Measurements from ENCODE around the gene TSPYL1. TPM values are rescaled to one million over a fixed set of nuclear protein-coding genes. Genes with fewer than 3 reads are reported as not detected.

The TSPYL1 gene
- 10 to 100 TPM; 82.9 to 94.3 TPM for total RNA-seq

DNA sequence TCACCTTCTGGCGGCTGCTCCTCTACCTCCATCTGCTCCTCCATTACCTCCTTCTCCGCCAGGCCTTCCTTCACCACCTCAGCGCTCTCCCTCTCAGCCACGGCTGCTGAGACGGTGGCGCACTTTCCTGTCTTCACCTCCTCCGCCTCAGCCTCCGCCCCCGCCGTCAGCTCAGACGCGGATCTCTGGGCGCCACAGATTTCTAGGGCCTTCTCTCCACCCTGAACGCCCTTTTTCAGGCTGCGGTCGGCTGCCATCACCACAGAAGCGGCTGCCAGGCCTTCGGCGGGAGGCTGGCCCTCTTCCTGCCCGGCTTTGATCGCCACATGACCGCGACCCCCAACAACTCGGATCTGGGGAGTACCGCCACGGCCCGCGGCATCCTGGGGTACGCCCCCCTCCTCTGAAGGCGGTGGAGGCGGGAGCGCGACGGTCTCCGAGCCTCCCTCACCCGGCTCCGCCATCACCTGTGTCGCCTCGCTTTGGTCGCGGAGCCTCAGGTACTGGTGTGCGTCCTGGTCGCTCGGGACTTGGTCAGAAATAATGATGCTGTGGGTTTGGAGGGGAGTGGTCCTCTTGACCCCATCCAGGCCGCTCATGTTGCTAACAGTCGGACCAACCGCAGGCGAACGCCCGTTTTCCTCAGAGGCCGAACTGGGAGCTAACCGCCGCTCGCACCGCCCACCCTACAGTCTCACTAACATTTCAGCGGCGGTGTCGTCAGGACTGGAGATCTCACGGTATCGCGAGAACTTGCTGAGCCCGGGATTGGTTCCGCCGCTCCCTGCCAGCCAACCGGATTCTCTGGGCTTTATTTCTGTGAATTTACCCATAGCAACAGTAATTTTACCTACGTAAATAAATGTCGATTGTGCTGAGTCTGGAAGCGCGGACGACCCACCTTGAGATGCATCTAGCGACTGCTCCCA, at the start of gene TSPYL1:
TSS of gene TSPYL1 (minus strand) at position 699 of the 929 bp plus-strand sequence. CDS start at position 599, 100 bp downstream.
- intact Hi-C loops (cut with DNase I) = loop anchor here (5.0 to 10.0 kb wide), 2 partner anchors 95 to 293 kb away; partner anchors contain the start of genes DSE and RWDD1
- H3K4me1 ChIP-seq = peaks cover 7% of the 10 kb centered on the region

DNA sequence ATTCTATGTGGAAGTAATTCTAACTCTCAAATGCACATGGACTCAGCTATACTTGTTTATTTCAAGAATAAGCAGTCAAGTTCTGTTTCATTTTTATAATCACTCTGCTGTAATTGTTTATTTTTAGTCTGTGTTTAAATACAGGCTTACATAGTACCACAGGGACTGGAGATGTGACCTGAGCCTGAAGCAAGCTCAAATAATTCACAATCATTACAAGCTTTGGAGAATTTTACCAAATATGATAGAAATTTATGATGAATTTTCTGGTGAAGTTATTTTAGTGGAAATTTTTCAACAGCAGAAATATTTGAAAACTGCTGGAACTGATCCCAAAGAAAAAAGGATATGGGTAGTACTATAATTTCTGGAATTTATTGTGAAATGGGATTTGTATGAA, 49.4 kb upstream of the TSPYL1 start:
- Histone ChIP-seq H3K36me3 (no peaks in the 10 kb centered on the region), H3K4me1 (no peaks in the 10 kb centered on the region), H3K27ac (no peak overlapping the region), H3K4me3 (no peak overlapping the region), H3K9ac (ENCODE audit: low read depth in 2 of 2, low read length in 2 of 2) (no peak overlapping the region), H3K9me3 (no peaks in the 10 kb centered on the region), H3K27me3 (no peaks in the 10 kb centered on the region)
- intact Hi-C loops (cut with DNase I) = no loop called here
- DNase-seq = no peak
- TF ChIP-seq, protein P1, sequence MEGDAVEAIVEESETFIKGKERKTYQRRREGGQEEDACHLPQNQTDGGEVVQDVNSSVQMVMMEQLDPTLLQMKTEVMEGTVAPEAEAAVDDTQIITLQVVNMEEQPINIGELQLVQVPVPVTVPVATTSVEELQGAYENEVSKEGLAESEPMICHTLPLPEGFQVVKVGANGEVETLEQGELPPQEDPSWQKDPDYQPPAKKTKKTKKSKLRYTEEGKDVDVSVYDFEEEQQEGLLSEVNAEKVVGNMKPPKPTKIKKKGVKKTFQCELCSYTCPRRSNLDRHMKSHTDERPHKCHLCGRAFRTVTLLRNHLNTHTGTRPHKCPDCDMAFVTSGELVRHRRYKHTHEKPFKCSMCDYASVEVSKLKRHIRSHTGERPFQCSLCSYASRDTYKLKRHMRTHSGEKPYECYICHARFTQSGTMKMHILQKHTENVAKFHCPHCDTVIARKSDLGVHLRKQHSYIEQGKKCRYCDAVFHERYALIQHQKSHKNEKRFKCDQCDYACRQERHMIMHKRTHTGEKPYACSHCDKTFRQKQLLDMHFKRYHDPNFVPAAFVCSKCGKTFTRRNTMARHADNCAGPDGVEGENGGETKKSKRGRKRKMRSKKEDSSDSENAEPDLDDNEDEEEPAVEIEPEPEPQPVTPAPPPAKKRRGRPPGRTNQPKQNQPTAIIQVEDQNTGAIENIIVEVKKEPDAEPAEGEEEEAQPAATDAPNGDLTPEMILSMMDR (IDR thresholded peaks at IDR 0.05) = no peak

More for the DNA sequence above, at the start of gene TSPYL1:
- H3K27me3 ChIP-seq = no peaks in the 10 kb centered on the region
- no peaks in the 10 kb centered on the region for H3K36me3 ChIP-seq
- H3K27ac ChIP-seq = peak within 1 kb of the TSS; percentile 99
- peak within 1 kb of the TSS; percentile 94 to 98 for H3K9ac ChIP-seq (ENCODE audit: low read depth in 2 of 2, low read length in 2 of 2)
- peak; percentile 97 for DNase-seq
- H3K9me3 ChIP-seq = no peaks in the 10 kb centered on the region
- peak within 1 kb of the TSS; percentile 88 for H3K4me3 ChIP-seq
- TF ChIP-seq, protein P1 (IDR thresholded peaks at IDR 0.05) = no peak

DNA sequence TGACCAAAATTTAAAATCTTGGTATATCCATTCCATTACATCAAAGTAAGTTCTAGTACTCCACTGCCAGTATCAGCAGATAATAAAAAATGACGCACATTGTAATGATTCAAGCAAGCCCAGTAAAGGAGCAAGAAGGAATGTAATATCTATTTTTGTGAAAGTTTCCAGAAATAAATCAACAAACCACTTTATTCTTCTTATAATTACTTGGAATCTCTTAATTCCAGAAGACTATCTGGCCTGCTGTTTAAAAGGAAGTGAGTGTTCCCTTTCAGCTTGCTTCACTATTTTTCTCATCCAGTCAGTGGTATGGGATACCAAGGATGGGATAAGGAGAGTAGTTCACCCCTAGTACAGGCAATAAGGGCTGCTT, 48.8 kb upstream of the TSPYL1 start:
- Histone ChIP-seq H3K4me3 (no peak overlapping the region), H3K4me1 (no peaks in the 10 kb centered on the region), H3K9ac (ENCODE audit: low read depth in 2 of 2, low read length in 2 of 2) (no peak overlapping the region), H3K27me3 (no peaks in the 10 kb centered on the region), H3K36me3 (no peaks in the 10 kb centered on the region), H3K9me3 (no peaks in the 10 kb centered on the region), H3K27ac (no peak overlapping the region)
- intact Hi-C loops (cut with DNase I) = no loop called here
- no peak for DNase-seq
- TF ChIP-seq, protein P1 (IDR thresholded peaks at IDR 0.05) = no peak

DNA sequence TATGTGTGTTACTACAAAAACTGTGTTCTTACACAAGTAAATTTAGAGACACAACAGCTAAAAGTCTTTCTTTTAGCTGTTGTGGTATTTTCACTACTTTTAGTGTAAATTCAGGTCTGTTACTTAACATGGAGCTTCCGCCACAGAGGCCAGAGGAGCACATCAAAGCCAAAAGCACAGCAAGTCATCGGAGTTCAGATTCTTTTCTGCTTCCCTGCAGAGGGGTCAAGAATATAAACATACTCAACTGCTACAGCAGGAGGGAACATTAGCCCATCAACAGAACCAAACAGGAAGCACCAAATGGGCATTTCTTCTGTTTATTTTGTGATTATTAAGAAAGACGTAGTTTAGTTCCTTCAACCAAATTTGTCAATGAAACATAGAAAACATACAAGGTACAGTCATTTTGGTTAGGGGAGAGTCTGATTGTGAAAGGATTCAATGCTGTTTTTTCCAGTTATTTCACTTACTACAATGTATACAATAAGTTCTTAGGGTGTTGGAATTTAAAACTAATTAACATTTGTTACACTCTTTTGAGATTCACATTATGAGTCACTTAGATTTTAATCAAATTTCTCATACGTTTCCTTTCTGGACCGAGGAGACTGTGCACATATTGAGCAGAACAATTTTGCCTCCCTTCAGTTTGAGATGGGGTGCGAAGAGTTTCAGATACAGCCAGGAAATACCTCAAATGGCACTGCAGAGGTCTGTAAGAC, 48.2 kb upstream of the TSPYL1 start:
- Histone ChIP-seq H3K36me3 (no peaks in the 10 kb centered on the region), H3K27ac (no peak overlapping the region), H3K4me1 (no peaks in the 10 kb centered on the region), H3K4me3 (no peak overlapping the region), H3K9ac (ENCODE audit: low read depth in 2 of 2, low read length in 2 of 2) (no peak overlapping the region), H3K9me3 (no peaks in the 10 kb centered on the region), H3K27me3 (no peaks in the 10 kb centered on the region)
- TF ChIP-seq, protein P1 (IDR thresholded peaks at IDR 0.05) = no peak
- no peak for DNase-seq
- intact Hi-C loops (cut with DNase I) = no loop called here

DNA sequence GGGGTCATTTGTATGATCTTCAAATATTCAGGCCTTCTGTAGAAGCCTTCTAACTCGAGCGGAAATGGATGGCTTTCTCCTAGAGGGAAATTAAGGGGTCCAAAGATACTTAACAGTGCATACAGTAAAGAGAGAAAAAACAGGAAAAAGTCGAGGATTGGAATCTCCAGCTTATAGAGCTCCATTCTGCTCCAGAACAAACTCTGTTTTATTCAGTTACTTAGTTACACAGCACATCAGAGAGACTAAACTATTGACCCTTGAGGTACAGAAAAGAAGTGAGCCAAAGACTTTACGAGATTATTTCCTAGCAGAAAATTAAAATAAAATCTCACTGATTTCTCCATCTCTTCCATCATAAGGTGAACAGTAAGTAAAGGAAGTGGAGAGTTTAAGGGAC, 47.3 kb upstream of the TSPYL1 start:
- TF ChIP-seq, protein P1 (IDR thresholded peaks at IDR 0.05) = no peak
- H3K9ac ChIP-seq (ENCODE audit: low read depth in 2 of 2, low read length in 2 of 2) = no peak overlapping the region
- no peaks in the 10 kb centered on the region for H3K4me1 ChIP-seq
- no peak overlapping the region for H3K4me3 ChIP-seq
- H3K9me3 ChIP-seq = no peaks in the 10 kb centered on the region
- intact Hi-C loops (cut with DNase I) = no loop called here
- H3K36me3 ChIP-seq = no peaks in the 10 kb centered on the region
- no peak overlapping the region for H3K27ac ChIP-seq
- H3K27me3 ChIP-seq = no peaks in the 10 kb centered on the region
- DNase-seq = no peak

All from colonic mucosa (tissue), 4 donors.